Adipocyte (in vitro differentiated cells): ENCODE data around the gene IGSF21.

Experiments used
- DNase-seq: peaks from one replicate; pipeline ENCODE4 v3.0.0-alpha.2; 2015; ENCODE audit warnings: low read depth
- H3K27me3 ChIP-seq: replicated peaks from 2 replicates; pipeline ENCODE4 v1.7.0; 2013; ENCODE audit warnings: mild to moderate bottlenecking, low read length, moderate library complexity; ENCODE audit not compliant: control insufficient read depth, insufficient read depth
- H3K36me3 ChIP-seq: 2 replicates; pipeline ENCODE4 v1.7.0; 2013; ENCODE audit warnings: low read length, mild to moderate bottlenecking, moderate library complexity; ENCODE audit not compliant: control insufficient read depth, insufficient read depth, severe bottlenecking
- H3K4me1 ChIP-seq: 2 replicates; pipeline ENCODE4 v1.7.0; 2013; ENCODE audit warnings: mild to moderate bottlenecking, low read length, moderate library complexity; ENCODE audit not compliant: control insufficient read depth, insufficient read depth
- H3K4me3 ChIP-seq: 2 replicates; pipeline ENCODE4 v1.7.0; 2013; ENCODE audit warnings: mild to moderate bottlenecking, low read length, moderate library complexity
- H3K9ac ChIP-seq: 2 replicates; pipeline ENCODE4 v1.7.0; 2013; ENCODE audit warnings: mild to moderate bottlenecking, low read length, moderate library complexity
- H3K9me3 ChIP-seq: 2 replicates; pipeline ENCODE4 v1.7.0; 2013; ENCODE audit warnings: mild to moderate bottlenecking, low read length, moderate library complexity; ENCODE audit not compliant: control insufficient read depth

IGSF21 gene

DNA sequence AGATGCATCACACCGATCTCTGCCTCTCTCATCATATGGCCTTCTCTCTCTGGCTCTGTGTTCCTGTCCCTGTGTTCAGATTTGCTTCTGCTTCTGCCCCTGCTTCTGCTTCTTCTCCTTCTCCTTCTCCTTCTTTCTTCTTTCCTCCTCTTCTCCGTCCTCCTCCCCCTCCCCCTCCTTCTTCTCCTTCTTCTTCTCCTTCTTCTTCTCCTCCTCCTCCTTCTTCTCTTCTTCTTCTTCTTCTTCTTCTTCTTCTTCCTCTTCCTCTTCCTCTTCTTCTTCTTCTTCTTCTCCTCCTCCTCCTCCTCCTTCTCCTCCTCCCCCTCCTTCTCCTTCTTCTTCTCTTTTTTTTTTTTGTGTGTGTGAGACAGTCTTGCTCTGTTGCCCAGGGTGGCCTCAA lies 233.2 kb downstream of the IGSF21 start:
- Histone ChIP-seq H3K4me1 (no peaks in the 10 kb centered on the region), H3K4me3 (no peak overlapping the region), H3K9ac (no peak overlapping the region), H3K36me3 (no peaks in the 10 kb centered on the region), H3K9me3 (peaks cover 7% of the 10 kb centered on the region), H3K27me3 (peaks cover 18% of the 10 kb centered on the region)
- no peak for DNase-seq

DNA sequence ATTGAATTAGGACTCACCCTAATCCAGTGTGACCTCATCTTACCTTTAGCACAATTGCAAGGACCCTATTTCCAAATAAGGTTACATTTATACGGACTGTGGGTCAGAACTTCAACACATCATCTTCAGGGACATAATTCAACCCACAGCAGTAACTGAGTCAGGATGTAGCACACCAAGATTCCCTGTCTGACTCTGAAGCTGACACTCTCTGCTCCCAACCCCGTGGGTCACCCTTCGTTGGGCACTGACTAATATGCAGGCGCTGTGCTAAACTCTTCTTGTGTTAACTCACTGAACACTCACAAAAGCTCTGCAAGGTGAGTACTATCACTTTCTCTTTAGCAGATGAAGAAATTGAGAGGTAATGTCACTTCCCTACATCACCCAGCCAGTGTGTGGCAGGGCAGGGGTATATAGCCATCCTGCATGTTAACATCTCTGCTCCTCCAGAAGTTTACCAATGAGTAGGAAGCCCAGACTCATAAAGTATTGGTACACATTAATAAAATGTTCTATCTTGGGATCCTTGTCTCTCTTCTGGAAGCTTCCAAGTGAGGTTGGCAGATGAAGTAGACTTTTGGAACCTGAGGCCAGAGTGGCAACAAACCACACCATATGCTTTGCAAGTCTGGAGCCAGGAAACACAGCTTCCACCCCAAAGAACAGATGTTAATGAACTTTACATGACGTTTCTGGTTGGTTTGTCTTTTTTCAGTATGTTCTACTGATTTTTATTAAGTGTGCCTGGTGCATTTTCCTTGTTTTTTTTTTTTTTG lies 233.9 kb downstream of the IGSF21 start:
- peaks cover 7% of the 10 kb centered on the region for H3K9me3 ChIP-seq
- H3K4me1 ChIP-seq: no peaks in the 10 kb centered on the region
- no peaks in the 10 kb centered on the region for H3K36me3 ChIP-seq
- no peak overlapping the region for H3K9ac ChIP-seq
- no peak for DNase-seq
- H3K27me3 ChIP-seq: peaks cover 25% of the 10 kb centered on the region
- H3K4me3 ChIP-seq: no peak overlapping the region

DNA sequence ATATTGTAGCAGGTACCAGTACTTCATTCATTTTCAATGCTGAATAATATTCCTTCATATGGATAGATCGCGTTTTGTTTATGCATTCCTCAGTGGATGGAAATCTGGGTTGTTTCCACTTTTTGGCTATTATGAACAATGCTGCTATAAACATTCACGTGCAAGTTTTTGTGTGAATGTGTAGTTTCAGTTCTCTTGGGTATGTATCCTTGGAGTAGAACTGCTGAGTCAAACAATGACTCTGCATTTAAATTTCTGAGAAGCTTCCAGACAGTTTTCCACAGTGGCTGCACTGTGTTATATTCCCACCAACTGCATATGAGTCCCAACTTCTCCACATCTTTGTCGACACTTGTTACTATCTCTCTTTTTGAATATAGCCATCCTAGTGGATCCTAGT lies 235.1 kb downstream of the IGSF21 start:
- Histone ChIP-seq H3K9ac (no peak overlapping the region), H3K4me1 (no peaks in the 10 kb centered on the region), H3K4me3 (no peak overlapping the region), H3K36me3 (no peaks in the 10 kb centered on the region), H3K27me3 (peaks cover 27% of the 10 kb centered on the region), H3K9me3 (peaks cover 7% of the 10 kb centered on the region)
- no peak for DNase-seq

DNA sequence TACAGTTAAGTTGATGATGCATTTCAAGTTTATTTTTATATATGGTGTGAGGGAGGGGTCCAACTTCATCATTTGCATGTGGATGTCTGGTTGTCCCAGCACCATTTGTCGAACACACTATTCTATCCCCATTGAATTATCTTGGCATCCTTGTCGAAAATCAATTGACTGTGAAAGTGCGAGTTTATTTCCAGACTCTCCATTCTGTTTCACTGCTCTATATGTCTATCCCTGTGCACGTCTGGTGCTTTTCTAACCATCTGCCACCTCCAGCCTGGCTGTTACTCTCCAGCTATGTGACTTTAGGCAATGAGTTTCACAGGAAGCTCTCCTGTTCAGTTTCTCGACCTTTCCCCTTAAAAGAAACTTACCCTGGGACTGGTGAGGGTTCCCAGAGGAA lies 236.0 kb downstream of the IGSF21 start:
- H3K4me1 ChIP-seq: no peaks in the 10 kb centered on the region
- H3K4me3 ChIP-seq: no peak overlapping the region
- H3K9me3 ChIP-seq: peaks cover 7% of the 10 kb centered on the region
- H3K9ac ChIP-seq: no peak overlapping the region
- no peak for DNase-seq
- H3K36me3 ChIP-seq: no peaks in the 10 kb centered on the region
- H3K27me3 ChIP-seq: peaks cover 31% of the 10 kb centered on the region

DNA sequence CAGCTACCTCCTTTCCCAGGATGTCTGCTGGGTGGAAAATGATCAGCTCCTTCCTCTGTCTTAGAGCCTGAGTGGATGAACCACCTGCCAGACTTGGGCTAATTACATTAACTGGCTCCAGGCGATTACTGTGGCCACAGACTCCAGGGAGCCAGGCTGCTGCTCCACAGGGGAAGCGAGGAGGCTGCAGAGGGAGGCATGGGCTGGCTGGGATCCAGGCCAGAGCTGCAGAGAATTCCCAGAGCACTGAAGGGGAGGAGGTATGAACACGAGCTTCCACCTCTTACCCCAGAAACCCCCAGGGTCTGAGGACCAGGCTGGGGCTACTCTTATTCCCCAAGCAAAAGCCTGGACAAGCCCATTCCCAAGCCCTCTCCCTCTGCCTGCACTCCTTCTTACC lies 237.2 kb downstream of the IGSF21 start:
- Histone ChIP-seq H3K4me3 (no peak overlapping the region), H3K9ac (no peak overlapping the region), H3K36me3 (no peaks in the 10 kb centered on the region), H3K27me3 (peaks cover 40% of the 10 kb centered on the region), H3K9me3 (peaks cover 7% of the 10 kb centered on the region), H3K4me1 (no peaks in the 10 kb centered on the region)
- DNase-seq: no peak

DNA sequence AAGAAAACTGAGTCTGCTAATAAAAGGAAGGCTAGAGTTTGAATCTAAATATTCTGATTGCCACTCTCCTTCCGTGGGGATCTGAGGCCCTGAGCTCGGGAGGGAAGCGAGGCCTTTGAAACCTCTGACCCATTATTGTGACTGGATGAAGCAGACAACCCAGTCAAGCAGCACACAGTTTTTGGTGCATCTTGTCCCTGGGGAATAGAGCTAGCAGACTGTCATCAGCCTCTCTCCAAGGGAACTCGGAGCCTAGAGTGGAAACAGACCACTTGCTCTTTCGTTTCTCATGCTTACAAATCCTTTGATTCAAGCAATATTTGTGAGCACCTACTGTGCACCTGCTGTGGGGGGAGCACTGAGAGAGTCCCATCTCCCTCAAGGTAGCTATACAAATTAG lies 240.0 kb downstream of the IGSF21 start:
- H3K9ac ChIP-seq: no peak overlapping the region
- no peaks in the 10 kb centered on the region for H3K36me3 ChIP-seq
- peaks cover 44% of the 10 kb centered on the region for H3K27me3 ChIP-seq
- DNase-seq: no peak
- no peak overlapping the region for H3K4me3 ChIP-seq
- no peaks in the 10 kb centered on the region for H3K4me1 ChIP-seq
- H3K9me3 ChIP-seq: peaks cover 7% of the 10 kb centered on the region

DNA sequence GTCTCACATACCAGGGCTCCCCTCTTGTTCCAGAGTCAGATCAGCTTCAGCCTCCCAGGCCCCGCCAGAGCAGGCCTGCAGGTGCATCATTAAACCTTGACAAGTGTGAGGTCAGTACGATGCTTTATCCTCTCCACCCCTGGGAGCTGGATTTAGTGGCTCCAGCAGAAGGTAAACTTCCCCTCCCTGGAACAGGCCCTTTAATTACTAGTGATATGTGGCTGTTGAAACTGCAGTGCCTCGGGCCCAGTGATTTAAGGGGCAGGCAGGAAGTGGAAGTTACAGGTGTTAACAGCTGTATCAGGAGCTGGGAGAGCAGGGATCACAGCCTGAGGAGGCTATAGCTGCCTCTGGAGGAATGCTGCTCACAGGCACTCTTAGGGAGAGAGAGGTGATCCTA lies 240.8 kb downstream of the IGSF21 start:
- Histone ChIP-seq H3K36me3 (no peaks in the 10 kb centered on the region), H3K4me3 (no peak overlapping the region), H3K4me1 (no peaks in the 10 kb centered on the region), H3K9me3 (peaks cover under 1% of the 10 kb centered on the region), H3K9ac (no peak overlapping the region), H3K27me3 (peaks cover 46% of the 10 kb centered on the region)
- DNase-seq: no peak

DNA sequence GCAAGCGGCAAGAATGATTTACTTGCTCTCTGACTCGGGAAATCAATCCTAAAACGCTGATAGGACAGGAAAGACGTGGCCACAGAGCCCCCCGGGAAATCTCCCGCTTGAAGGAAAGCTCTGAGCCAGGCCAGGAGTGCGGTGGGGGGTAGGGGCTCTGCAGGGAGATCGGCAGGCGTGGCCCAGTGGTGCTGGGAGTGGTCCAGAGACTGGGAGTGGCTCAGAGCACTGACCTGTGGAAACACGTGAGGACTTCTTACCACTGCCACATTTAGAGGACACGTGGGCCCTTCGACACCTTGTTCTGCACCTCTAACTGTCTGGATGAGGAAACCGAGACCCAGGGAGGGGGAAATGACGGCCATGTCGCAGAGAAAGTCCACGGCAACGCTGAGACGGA lies 243.1 kb downstream of the IGSF21 start:
- Histone ChIP-seq H3K9me3 (no peaks in the 10 kb centered on the region), H3K9ac (no peak overlapping the region), H3K36me3 (no peaks in the 10 kb centered on the region), H3K4me1 (no peaks in the 10 kb centered on the region), H3K4me3 (no peak overlapping the region), H3K27me3 (peaks cover 42% of the 10 kb centered on the region)
- DNase-seq: no peak

DNA sequence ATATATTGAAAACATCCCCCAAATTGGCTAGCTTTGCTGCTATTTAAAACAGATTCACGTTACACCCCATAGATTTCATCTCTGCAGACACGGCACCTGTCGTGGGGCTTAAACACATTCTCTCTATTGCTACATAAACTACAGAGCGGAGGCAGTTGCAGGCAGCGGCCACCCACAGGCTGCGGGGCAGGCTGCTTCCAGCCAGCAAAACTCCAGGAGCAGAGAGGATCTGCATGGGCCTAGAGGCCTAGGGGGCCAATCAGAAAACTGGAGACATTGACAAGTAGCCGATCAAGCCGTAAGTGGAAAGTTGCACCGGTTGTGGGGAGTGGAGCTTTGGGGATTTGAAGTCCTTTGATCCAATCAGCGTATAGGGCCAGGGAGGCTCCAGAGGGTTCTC lies 244.1 kb downstream of the IGSF21 start:
- Histone ChIP-seq H3K4me1 (no peaks in the 10 kb centered on the region), H3K4me3 (no peak overlapping the region), H3K27me3 (peaks cover 33% of the 10 kb centered on the region), H3K9me3 (no peaks in the 10 kb centered on the region), H3K36me3 (no peaks in the 10 kb centered on the region), H3K9ac (no peak overlapping the region)
- no peak for DNase-seq

DNA sequence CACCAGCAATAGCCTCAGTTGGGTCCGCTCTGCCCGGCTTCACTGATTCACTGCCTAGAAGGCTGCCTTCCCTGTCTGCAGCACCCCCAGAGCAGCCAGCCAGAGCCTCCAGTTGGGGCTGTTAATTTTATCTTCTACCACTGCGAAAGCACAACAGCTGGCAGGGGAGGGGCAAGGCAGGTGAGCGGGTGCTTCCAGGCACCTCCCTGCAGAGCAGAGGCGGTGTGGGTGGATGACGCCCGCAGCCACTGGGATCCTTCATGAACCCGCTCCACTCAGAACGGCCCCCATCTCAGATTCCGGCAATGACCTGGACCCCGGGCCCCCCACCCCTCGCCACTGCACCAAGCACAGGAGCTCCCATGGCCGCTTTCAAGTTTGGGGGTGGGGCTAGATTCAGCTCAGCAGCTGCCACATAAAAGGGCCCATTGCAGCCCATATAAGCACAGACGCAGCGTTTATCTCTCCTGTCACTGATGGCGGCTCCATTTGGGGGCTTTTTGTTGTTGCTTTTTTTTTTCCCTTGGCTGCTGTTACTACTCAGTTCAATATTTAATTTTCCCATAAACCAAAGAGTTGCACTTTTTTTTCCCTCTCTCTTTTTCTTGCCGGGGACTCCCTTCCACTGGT lies 245.2 kb downstream of the IGSF21 start:
- Histone ChIP-seq H3K36me3 (no peaks in the 10 kb centered on the region), H3K9ac (no peak overlapping the region), H3K4me1 (no peaks in the 10 kb centered on the region), H3K9me3 (no peaks in the 10 kb centered on the region), H3K4me3 (no peak overlapping the region), H3K27me3 (peaks cover 33% of the 10 kb centered on the region)
- no peak for DNase-seq

DNA sequence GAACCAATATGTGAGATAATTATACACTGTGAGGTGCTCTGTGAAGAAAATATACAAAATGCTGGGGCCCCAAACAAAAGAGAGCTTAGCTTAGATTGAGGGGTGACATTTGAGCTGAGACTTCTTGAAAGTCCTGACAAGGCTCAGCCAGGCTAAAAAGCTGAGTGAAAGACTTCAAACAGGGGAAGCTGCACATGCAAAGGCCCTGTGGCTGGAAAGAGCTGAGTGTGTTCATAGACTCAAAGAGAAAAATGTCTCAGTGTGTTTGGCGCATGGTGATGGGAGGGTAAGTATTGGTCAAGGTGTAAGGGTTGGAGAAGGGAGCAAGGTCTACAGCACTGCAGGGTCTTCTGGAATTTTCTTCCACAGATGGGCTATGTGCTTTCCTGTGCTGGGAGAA lies 245.9 kb downstream of the IGSF21 start:
- H3K9ac ChIP-seq: no peak overlapping the region
- no peak overlapping the region for H3K4me3 ChIP-seq
- no peaks in the 10 kb centered on the region for H3K4me1 ChIP-seq
- no peaks in the 10 kb centered on the region for H3K9me3 ChIP-seq
- no peak for DNase-seq
- H3K27me3 ChIP-seq: peaks cover 30% of the 10 kb centered on the region
- H3K36me3 ChIP-seq: no peaks in the 10 kb centered on the region
